Stimulated activated CD8-positive, alpha-beta memory T cell treated with anti-CD3 and anti-CD28 coated beads, Interleukin-4, amount 100 ng/mL, for 24 hours (primary cell): ENCODE results near the gene BAZ2B.
A peak's percentile ranks its signal among the peaks of the same experiment; 100 is the strongest.

ENCODE experiments used
- DNase-seq: peaks from one replicate; pipeline ENCODE4 v3.0.0-alpha.2; 2020; ENCODE audit warnings: low read depth

Gene BAZ2B

GRCh38 chr2:159617100-159617499 lies 752 bp upstream of the BAZ2B start:
- DNase-seq, result no peak

GRCh38 chr2:159615367-159616285 lies 722 bp downstream of the BAZ2B start:
- DNase-seq, result peak; percentile 8

GRCh38 chr2:159614534-159615366 lies 1.6 kb downstream of the BAZ2B start:
- no peak for DNase-seq

GRCh38 chr2:159613651-159614285 lies 2.6 kb downstream of the BAZ2B start:
- no peak for DNase-seq

GRCh38 chr2:159613091-159613490 lies 3.3 kb downstream of the BAZ2B start:
- DNase-seq, result no peak

- no peak for DNase-seq
These were observed 4.0 kb downstream of the BAZ2B start for GRCh38 chr2:159612255-159612901.

DNA sequence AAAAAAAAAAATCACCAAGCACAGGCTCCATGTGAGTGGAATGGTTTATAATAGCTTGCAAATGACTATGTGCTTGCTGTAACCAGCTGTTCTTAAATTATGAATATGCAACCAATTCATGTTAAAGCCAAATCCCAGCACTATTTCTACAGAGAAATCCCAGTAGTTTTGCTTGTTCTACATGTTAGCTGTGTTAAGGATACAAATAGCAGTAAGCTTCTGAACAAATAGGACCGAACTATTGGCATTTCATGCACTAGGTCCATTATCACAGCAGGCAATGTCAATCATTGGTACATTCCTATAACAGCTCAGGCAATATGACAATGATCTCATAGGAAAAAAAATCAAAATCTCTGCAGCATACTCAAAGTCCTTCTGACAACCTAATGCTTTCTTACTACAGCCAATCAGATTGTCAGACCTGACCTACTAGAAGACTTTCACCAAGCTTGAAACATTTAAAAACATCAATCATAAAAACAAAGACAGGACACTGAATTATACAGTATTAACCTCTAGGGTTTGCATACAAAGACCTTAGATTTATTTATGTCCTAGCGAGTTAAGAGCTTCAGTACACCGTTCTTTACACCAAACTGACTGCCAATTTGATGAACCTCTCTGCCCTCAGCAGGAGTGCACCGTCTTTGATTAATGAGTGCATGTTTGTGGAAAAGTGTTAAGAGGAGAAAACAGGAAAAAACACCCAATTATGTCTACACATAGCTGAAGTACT lies 6.4 kb downstream of the BAZ2B start:
- DNase-seq, result no peak

DNA sequence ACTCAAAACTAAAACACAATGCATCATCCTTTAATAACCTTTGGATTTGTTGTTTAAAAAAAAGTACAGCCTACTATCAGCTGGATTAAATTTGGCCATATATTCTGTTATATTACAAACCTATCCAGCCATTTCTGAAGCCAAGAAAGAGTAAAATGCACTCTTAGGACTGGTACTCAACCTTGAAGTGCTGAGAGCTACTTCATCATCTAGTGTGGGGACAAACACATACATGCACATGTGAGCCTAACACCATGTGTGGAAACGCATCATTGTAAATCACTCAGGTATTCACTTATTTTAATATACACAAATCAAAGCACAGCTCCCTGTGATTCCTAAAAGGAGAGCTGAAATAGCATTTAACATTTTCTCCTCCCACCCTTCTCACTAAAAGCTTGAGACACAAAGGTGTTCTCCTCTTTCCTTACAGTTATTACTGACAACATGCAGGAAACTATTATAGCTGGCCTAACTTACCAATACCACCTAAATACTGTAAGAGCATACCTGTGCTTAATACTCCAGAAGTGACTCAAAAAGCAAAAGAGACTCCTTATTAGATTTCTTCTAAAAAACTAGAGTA lies 7.5 kb downstream of the BAZ2B start:
- DNase-seq, result no peak

DNA sequence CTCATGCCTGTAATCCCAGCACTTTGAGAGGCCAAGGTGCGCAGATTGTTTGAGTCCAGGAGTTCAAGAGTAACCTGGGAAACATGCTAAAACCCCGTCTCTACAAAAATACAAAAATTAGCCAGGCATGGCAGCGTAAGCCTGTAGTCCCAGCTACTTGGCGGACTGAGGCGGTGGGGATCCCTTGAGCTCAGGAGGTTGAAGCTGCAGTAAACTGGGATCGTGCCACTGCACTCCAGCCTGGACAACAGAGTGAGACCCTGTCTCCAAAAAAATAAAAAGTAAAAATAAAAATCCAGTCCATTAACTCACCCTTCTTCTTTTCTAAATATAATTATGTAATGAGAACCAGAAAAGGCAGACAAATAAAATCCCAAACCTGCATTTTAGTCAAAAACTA lies 8.2 kb downstream of the BAZ2B start:
- no peak for DNase-seq

DNA sequence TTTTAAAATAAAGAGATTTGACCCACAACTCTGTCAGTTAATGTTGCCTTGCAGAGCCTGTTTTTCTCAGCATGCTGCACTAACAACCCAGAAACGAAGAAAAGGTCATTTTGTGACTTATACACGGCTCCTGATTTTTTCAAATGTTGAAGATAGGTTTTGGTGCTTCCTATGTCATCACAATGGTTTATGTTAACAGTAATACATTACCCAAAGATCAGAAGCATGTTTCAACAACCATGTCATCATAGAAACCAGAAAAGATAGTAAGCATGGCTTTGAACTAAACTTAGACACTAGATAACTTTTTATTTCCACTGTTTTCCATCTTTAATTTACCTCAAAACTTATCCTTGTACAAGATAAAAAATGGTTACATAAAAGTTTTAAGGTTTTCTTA lies 10.1 kb downstream of the BAZ2B start:
- no peak for DNase-seq

- DNase-seq, result no peak
These were observed 10.7 kb downstream of the BAZ2B start for GRCh38 chr2:159605441-159606178.

DNA sequence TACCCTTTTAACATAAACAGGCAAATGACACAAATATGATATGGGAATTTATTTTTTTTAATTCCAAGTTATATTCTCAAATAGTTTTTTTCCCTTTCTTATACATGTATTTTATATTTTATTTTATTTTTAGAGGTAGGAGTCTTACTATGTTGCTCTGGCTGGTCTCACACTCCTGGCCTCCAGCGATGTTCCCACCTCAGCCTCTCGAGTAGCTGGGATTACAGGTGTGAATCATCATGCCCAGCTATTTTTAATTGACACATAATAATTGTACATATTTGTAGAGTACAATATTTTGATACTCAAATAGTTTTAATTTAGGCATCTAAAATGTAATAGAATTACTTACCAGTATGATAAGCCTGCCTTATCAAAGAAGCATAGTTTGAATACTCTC lies 12.2 kb downstream of the BAZ2B start:
- DNase-seq, result no peak

DNA sequence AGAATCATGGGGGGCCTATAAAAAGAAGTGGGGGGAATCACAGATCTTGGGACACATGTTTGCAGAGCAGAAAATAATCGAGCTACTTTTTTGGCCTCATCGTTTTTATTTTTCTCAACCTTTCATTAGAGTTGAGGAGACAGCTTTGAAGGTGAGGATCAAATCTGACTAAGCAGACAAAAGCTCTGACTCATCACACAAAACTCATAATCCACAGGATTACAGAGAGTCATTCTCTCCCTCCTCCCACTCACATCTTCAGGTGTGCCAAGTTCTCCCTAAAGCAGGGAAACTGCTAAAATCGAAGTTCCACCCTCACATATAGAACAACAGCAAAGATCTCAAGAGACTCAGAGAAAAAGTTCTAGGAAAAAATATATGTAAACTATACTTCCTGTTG lies 15.6 kb downstream of the BAZ2B start:
- DNase-seq, result no peak

DNA sequence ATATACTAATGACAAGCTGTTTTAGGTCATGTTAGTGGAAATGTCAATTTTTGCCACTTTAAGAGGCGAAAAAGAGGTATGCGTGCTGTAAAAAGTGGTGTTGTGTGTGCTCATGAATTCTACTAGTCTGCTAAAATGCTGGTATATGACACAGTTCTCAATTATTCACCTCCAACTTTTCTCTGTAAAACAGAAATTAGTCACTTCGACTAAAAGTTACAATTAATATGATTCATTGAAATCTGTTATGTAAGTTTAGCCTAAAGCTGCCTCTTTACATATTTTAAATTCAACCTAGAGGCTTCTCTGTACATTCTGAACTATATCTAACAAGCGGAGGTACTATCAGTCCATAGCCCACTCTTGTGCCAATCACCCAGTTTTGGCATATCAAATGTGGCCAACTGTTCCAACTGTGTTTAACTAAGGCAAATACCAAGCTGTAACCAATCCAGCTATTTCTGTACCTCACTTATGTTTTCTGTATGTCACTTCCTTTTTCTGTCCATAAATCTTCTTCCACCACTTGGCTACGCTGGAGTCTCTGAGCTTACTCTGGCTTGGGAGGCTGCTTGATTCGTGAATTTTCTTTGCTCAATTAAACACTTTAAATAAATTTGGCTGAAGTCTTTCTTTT lies 20.8 kb downstream of the BAZ2B start:
- DNase-seq, result no peak

DNA sequence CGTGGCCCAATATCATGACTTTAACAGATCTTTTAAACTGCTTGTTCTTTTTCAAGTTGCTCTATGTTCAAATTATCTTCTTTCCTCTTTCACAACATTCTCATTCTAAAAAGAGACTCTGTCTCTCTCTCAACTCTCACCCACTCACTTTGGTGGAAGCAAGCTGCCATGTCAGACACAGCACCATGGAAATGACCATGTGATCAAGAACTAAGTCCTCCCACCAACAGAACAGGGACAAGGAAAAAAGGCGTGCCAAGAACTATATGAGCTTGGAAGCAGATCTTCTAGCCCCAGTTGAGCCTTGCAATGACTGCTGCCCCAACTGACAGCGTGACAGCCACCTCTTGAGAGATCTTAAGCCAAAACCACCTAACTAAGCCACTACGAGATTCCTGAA lies 23.9 kb downstream of the BAZ2B start:
- no peak for DNase-seq

DNA sequence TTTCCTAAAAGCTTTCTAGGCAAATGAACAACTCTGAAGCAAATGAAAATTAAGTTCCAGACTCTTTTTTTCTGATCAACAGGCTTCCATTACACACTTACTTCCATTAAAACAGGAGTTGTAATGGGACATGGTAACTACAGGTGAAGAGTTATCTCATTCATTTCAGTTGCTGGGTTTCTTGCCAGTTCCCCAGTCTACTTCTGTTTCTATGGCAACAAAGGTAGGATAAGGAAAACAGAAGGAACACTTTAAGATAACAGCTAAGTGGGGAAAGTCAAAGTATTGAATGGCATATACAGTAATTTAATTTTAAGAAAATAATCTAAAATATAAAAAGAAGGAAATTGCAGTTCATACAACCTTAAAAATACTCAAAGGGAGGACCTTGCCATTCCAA lies 25.1 kb downstream of the BAZ2B start:
- no peak for DNase-seq

- DNase-seq, result no peak
These were observed 27.1 kb downstream of the BAZ2B start for GRCh38 chr2:159589286-159589685.

DNA sequence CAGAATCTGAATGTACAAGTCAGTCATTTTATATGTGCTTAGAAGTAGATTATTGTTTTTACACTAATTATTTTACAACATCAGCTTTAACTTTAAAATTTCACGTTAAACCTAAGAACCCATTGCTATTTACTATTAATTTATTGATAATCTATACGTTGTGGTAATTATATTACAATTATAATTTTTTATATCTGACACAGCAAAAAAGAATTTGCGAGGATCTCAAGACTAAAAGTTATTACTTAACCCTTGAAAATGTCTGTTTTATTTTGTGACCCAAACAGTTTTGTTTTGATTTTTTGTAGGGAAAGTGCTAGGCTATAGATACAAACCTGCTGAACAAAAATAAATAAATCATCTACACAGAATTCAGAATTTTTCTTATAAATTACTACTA lies 30.3 kb downstream of the BAZ2B start:
- DNase-seq, result no peak

GRCh38 chr2:159585622-159586021 lies 30.7 kb downstream of the BAZ2B start:
- no peak for DNase-seq

- DNase-seq, result no peak
These were observed 31.6 kb downstream of the BAZ2B start for GRCh38 chr2:159584796-159585195.
